ENCODE measurements around the gene SBF2.
"Not testable (repeated sequence)": the region's sequence is repeated elsewhere in the genome, so short reads cannot be mapped to it uniquely, and the experiment has no call there.

GRCh38 chr11:9900253-9900652, 393.8 kb downstream of the SBF2 start:
- not testable (repeated sequence) for TF ChIP-seq CTCF (conservative IDR thresholded peaks at IDR 0.05; ENCODE audit: low read depth, low read length); EZH2phosphoT487 (IDR thresholded peaks at IDR 0.05; ENCODE audit: borderline replicate concordance, low read length)
